Transverse colon (tissue), 4 donors: ENCODE measurements around the gene ZNF827. TPM values are rescaled to one million over a fixed set of nuclear protein-coding genes. Genes with fewer than 3 reads are reported as not detected.

ENCODE experiments used
- DNase-seq: peaks from one replicate; pipeline ENCODE4 v3.0.0-alpha.2; 2019
- H3K27ac ChIP-seq, 4 donors: fragments of 200-600 bp; sonication (generic); 2 replicates each; pipeline ENCODE4 v1.5.1; 2016 to 2018; ENCODE audit warnings: inconsistent platforms in 4 of 4
- H3K27me3 ChIP-seq: fragments of 200-600 bp; sonication (generic); 2 replicates; pipeline ENCODE4 v1.5.1; 2017; ENCODE audit warnings: inconsistent platforms
- H3K36me3 ChIP-seq, 4 donors: fragments of 200-600 bp; sonication (generic); 2 replicates each; pipeline ENCODE4 v1.5.1; 2017 to 2019; ENCODE audit warnings: inconsistent platforms in 4 of 4
- H3K4me1 ChIP-seq, 4 donors: fragments of 200-600 bp; sonication (generic); 2 replicates each; pipeline ENCODE4 v1.5.1; 2017 to 2020; ENCODE audit warnings: inconsistent platforms in 4 of 4
- H3K4me3 ChIP-seq, 4 donors: fragments of 200-600 bp; sonication (generic); 1 replicate in 1 of 4; 2 replicates in 3 of 4; pipeline versions ENCODE4 v1.5.1 to v1.6.1; 2017 to 2019; ENCODE audit warnings: inconsistent platforms in 4 of 4
- H3K9me3 ChIP-seq, 2 donors: fragments of 200-600 bp; sonication (generic); 2 replicates each; pipeline ENCODE4 v1.5.1; 2017 to 2019; ENCODE audit warnings: inconsistent platforms in 2 of 2
- EP300 ChIP-seq: sonication (generic); formaldehyde crosslinking; IDR thresholded peaks from one replicate; pipeline ENCODE4 v1.6.1; 2017; ENCODE audit warnings: antibody characterized with exemption, low read depth
- POLR2A ChIP-seq: fragments of 450-650 bp; IDR thresholded peaks from one replicate; pipeline ENCODE4 v1.6.1; 2016; ENCODE audit warnings: antibody characterized with exemption, mild to moderate bottlenecking, moderate library complexity
- POLR2AphosphoS5 ChIP-seq, 3 donors: sonication (generic); formaldehyde crosslinking; IDR thresholded peaks; one replicate each; pipeline ENCODE4 v1.6.1; 2016; ENCODE audit warnings: antibody characterized with exemption in 3 of 3
- WGBS, 2 donors: methylation state at CpG; one replicate each; pipeline ENCODE4 v1.1.5; 2018; ENCODE audit warnings: low coverage in 1 of 2; 5-methylcytosine and 5-hydroxymethylcytosine counted together
- in situ Hi-C, 4 donors: fragments of 200-750 bp; cut with MboI; loops; one replicate each; pipeline versions ENCODE4 v1.15.0 to v1.15.1; 2017; ENCODE audit warnings: low sequenced_read_pairs in 3 of 4, low pct_ligation_motif_present in 1 of 4, low pct_unique_long_range_greater_than_20kb in 1 of 4
- intact Hi-C: fragments of 100-400 bp; cut with DNase I; formaldehyde crosslinking; loops from one replicate; pipeline ENCODE4 v1.15.1; 2023; ENCODE audit warnings: low total_unique reads
- total RNA-seq, 4 donors: library from RNA; depleted of rRNA; stranded (reverse); fragments of >200 nt; gene quantifications; one replicate each; pipeline ENCODE4 v1.1.0, GENCODE V29; 2016
- TF ChIP-seq, protein P1 (sequence below), 5 experiments: fragments of 200-600 bp in 3 of 5; fragments of 450-650 bp in 2 of 5; sonication (generic) in 3 of 5; IDR thresholded peaks; 1 replicate in 2 of 5; 2 replicates in 3 of 5; pipeline ENCODE4 v1.5.1; 2016 to 2017; ENCODE audit warnings: antibody characterized with exemption in 5 of 5, inconsistent platforms in 3 of 5, mild to moderate bottlenecking in 2 of 5, moderate library complexity in 1 of 5

The ZNF827 gene
- total RNA-seq, 4 donors from 2014 or later = 22.5 to 61.3 (median 29.2) TPM

DNA sequence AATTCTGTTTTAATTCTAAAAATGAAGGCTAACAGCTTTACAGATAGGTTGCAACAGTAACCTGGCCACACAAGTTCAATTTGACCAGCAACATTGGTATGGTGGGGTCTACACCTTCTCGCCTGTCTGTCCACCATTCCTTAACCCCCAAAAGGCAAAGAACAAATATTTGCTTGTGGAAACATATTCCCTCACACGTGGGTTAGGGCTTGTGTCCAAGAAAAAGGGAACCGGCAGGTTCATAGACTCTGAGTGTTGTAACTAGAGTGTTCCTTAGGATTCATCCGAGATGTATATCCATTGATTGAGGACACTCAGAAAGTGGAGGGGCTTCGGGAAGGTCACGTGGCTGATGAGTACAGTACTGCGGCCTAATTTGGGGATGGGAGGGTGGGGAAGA, 204.6 kb downstream of the ZNF827 start:
- in situ Hi-C loops = no loop called here
- peak overlapping the region in 2 of 4 donors; percentile 16 to 59 for H3K4me3 ChIP-seq
- intact Hi-C loops = loop anchor here (10.0 kb wide), 1 partner anchor 201 kb away; the partner anchor contains the start of gene ZNF827

DNA sequence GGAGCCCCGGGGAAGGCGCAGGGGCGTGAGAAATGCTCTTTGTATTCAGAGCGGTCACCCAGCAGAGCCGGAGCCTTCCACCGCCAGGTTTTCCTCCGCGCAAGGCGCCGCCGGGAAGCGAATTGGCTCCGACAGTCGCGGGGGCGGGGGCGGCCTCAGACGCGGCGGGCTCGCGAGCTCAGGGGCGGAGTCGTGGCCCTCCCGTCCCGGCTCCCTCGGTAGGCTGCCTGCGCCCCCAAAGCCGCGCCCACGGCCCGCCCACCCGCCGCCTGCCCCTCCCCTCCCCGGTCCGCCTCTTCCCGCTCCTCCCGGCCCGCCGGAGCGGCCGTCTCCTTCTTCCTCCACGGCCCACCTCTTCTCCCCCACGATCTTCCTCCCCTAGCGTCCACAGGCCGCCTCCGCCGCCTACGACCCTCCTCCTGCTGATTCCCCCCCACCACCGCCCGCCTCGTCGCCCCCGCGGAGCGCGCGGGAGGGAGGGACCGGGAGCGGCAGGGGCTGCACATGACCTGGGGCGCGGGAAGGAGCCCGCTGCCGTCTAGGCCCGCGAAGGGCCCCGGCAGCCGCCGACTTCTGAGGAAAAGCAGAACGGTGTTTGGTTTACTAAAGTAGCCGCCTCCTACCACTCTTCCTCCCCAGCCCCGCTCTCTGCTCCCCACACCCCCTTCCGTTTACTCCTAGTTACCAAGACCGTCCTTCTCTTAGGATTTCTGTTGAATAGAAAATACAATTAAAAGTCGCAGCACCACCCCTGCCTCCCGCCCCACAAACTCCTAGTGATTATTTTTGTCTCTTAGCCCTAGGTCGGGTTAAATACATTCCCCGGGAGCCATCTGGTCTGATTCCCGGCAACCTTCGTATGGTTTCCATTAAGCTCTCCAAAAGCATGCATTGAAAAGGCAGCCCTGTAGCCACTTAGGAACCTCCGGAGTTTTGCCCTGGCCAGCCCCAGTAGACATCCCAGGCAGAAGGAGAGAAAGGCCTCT, 205.4 kb downstream of the ZNF827 start:
- DNase-seq = peak; percentile 95
- TF ChIP-seq POLR2A = peak; percentile 77
- TF ChIP-seq POLR2AphosphoS5 (IDR thresholded peaks at IDR 0.05) = peak; percentile 83 to 91 (median 84)
- TF ChIP-seq EP300 = no peak
- TF ChIP-seq, protein P1, sequence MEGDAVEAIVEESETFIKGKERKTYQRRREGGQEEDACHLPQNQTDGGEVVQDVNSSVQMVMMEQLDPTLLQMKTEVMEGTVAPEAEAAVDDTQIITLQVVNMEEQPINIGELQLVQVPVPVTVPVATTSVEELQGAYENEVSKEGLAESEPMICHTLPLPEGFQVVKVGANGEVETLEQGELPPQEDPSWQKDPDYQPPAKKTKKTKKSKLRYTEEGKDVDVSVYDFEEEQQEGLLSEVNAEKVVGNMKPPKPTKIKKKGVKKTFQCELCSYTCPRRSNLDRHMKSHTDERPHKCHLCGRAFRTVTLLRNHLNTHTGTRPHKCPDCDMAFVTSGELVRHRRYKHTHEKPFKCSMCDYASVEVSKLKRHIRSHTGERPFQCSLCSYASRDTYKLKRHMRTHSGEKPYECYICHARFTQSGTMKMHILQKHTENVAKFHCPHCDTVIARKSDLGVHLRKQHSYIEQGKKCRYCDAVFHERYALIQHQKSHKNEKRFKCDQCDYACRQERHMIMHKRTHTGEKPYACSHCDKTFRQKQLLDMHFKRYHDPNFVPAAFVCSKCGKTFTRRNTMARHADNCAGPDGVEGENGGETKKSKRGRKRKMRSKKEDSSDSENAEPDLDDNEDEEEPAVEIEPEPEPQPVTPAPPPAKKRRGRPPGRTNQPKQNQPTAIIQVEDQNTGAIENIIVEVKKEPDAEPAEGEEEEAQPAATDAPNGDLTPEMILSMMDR (IDR thresholded peaks at IDR 0.05) = peak in 1 of 5 experiments; percentile 20
- Histone ChIP-seq H3K27me3 (no peaks in the 10 kb centered on the region), H3K4me3 (peak overlapping the region; percentile 56 to 87 (median 60)), H3K36me3 (no peaks in the 10 kb centered on the region), H3K9me3 (no peaks in the 10 kb centered on the region), H3K27ac (peak overlapping the region; percentile 92 to 96 (median 93)), H3K4me1 (peaks cover 17 to 62% (median 49%) of the 10 kb centered on the region in 4 donors)
- intact Hi-C loops (loop anchor here (10.0 kb wide), 1 partner anchor 202 kb away; the partner anchor contains the start of gene ZNF827), in situ Hi-C loops (no loop called here)
- WGBS, 2 donors = 0 to 2% methylated on average over 10 to 53 of the region's 81 CpGs

More for the DNA sequence above, 204.6 kb downstream of the ZNF827 start:
- H3K27me3 ChIP-seq = no peaks in the 10 kb centered on the region
- DNase-seq = no peak
- WGBS, 2 donors = 46 to 67% methylated on average over 7 of the region's 7 CpGs
- H3K4me1 ChIP-seq = peaks cover 17 to 62% (median 49%) of the 10 kb centered on the region in 4 donors
- no peaks in the 10 kb centered on the region for H3K9me3 ChIP-seq
- H3K36me3 ChIP-seq = no peaks in the 10 kb centered on the region
- TF ChIP-seq POLR2AphosphoS5 (IDR thresholded peaks at IDR 0.05) (no peak), POLR2A (no peak), EP300 (no peak)
- TF ChIP-seq, protein P1 (IDR thresholded peaks at IDR 0.05) = no peak
- peak overlapping the region; percentile 92 to 96 (median 93) for H3K27ac ChIP-seq

DNA sequence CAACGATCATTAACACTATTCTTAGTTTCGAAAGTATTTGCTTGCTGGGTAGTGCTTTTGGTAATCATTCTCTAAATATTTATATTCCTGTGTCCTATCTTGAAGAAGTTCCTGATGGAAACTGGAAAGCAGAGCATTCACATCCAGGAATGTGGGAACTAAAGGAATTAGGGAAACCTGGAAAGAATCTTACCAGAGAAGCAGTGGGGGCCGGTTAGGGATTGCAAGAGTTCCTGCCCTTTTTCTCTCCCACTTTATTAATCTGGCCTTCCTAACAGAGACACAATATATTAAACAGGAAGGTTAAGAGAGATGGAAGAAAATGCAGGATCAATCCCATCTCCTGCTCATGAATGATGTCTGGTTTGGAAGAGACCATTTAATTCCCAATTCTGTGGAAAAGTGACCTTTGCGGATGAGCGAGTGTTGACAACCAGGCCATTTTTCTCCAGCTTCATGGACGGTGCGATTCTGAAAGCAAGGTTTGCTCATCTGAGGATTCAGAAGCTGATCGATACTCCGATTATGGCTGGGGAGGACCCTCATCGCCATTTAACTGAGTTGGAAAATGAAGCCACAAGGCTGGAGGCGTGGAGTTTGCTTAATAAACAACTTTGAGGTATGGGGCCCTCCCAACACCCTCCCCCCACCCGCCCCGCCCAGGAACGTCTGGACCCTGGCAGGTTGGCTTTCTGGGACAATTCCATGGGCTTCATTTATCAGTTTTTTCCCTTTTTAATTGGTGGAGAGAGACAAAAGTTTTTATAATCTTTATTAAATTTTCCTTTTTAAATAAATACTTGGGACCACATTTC, 206.4 kb downstream of the ZNF827 start:
- in situ Hi-C loops = no loop called here
- H3K27ac ChIP-seq = peak overlapping the region; percentile 92 to 96 (median 93)
- 39 to 41% methylated on average over 8 to 14 of the region's 14 CpGs for WGBS, 2 donors
- peak; percentile 14 for DNase-seq
- no peaks in the 10 kb centered on the region for H3K27me3 ChIP-seq
- intact Hi-C loops = loop anchor here (10.0 kb wide), 1 partner anchor 203 kb away; the partner anchor contains the start of gene ZNF827
- no peaks in the 10 kb centered on the region for H3K9me3 ChIP-seq
- no peaks in the 10 kb centered on the region for H3K36me3 ChIP-seq
- TF ChIP-seq, protein P1 (IDR thresholded peaks at IDR 0.05) = no peak
- TF ChIP-seq POLR2A = no peak
- no peak for TF ChIP-seq EP300
- TF ChIP-seq POLR2AphosphoS5 (IDR thresholded peaks at IDR 0.05) = no peak
- peaks cover 17 to 60% (median 49%) of the 10 kb centered on the region in 4 donors for H3K4me1 ChIP-seq
- peak overlapping the region; percentile 56 to 87 (median 60) for H3K4me3 ChIP-seq
